ENCODE data around the gene ZWILCH. TPM values are rescaled to one million over a fixed set of nuclear protein-coding genes. Genes with fewer than 3 reads are reported as not detected.
"Not testable (repeated sequence)": the region's sequence is repeated elsewhere in the genome, so short reads cannot be mapped to it uniquely, and the experiment has no call there.

The ZWILCH gene
- total and polyA plus RNA-seq, 10 donors: 3.6 to 12.8 (median 6.4) TPM

DNA sequence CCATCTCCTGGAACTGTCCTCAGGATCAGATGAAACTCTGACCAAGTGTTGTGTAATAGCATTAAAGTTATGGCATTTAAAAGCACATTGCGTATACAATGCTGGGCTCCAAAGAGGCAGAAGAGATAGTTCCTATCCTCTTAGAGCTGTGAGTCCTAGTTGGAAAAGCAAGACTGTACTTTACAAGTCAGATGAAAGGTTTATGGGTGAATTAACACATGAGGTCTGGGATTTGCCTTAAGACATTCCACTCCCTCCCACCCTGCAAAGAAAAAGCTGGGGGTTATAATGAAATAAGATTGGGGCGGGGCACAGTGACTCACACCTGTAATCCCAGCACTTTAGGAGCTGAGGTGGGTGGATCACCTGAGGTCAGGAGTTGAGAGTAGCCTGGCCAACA lies 43.2 kb upstream of the ZWILCH start:
- peaks cover 0 to 50% (median 0%) of the 10 kb centered on the region in 6 donors for H3K36me3 ChIP-seq
- WGBS, 5 donors: 87 to 98% (median 96%) methylated on average over 2 of the region's 2 CpGs
- intact Hi-C loops (cut with DNase I; ENCODE audit: low total_unique reads): no loop called here
- TF ChIP-seq POLR2A (IDR thresholded peaks at IDR 0.05) (no peak), POLR2AphosphoS5 (IDR thresholded peaks at IDR 0.05) (no peak)
- TF ChIP-seq, protein P1, sequence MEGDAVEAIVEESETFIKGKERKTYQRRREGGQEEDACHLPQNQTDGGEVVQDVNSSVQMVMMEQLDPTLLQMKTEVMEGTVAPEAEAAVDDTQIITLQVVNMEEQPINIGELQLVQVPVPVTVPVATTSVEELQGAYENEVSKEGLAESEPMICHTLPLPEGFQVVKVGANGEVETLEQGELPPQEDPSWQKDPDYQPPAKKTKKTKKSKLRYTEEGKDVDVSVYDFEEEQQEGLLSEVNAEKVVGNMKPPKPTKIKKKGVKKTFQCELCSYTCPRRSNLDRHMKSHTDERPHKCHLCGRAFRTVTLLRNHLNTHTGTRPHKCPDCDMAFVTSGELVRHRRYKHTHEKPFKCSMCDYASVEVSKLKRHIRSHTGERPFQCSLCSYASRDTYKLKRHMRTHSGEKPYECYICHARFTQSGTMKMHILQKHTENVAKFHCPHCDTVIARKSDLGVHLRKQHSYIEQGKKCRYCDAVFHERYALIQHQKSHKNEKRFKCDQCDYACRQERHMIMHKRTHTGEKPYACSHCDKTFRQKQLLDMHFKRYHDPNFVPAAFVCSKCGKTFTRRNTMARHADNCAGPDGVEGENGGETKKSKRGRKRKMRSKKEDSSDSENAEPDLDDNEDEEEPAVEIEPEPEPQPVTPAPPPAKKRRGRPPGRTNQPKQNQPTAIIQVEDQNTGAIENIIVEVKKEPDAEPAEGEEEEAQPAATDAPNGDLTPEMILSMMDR (IDR thresholded peaks at IDR 0.05 in 8 of 11, conservative IDR thresholded peaks at IDR 0.05 in 3 of 11): no peak
- H3K27me3 ChIP-seq (replicated peaks in 1 of 7): no peaks in the 10 kb centered on the region
- no peaks in the 10 kb centered on the region for H3K9me3 ChIP-seq
- H3K4me1 ChIP-seq: no peaks in the 10 kb centered on the region
- no peak overlapping the region for H3K4me3 ChIP-seq
- no peak overlapping the region for H3K27ac ChIP-seq
- DNase-seq: no peak

GRCh38 chr15:66462627-66463026 lies 42.5 kb upstream of the ZWILCH start:
- DNase-seq: no peak
- Histone ChIP-seq H3K27ac (no peak overlapping the region), H3K27me3 (replicated peaks in 1 of 7) (no peaks in the 10 kb centered on the region), H3K4me3 (no peak overlapping the region), H3K9me3 (no peaks in the 10 kb centered on the region), H3K36me3 (peaks cover 0 to 58% (median 0%) of the 10 kb centered on the region in 6 donors), H3K4me1 (no peaks in the 10 kb centered on the region)
- intact Hi-C loops (cut with DNase I; ENCODE audit: low total_unique reads): no loop called here
- no peak for TF ChIP-seq POLR2AphosphoS5 (IDR thresholded peaks at IDR 0.05)
- TF ChIP-seq POLR2A (IDR thresholded peaks at IDR 0.05): no peak
- 84 to 96% (median 91%) methylated on average over 4 of the region's 4 CpGs for WGBS, 5 donors

DNA sequence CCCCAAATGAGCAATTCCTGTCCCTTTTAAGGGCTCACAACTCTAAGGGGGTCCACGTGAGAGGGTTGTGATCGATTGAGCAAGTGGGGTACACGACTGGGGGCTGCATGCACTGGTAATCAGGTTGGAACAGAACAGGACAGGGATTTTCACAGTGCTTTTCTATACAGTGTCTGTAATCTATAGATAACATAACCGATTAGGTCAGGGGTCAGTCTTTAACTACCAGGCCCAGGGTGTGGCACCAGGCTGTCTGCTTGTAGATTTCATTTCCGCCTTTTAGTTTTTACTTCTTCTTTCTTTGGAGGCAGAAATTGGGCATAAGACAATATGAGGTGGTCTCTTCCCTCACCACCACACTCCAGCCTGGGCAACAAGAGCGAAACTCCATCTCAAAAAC lies 39.8 kb upstream of the ZWILCH start:
- H3K4me1 ChIP-seq; intact Hi-C loops (cut with DNase I; ENCODE audit: low total_unique reads); H3K27ac ChIP-seq; H3K9me3 ChIP-seq; H3K4me3 ChIP-seq; H3K27me3 ChIP-seq (replicated peaks in 1 of 7); DNase-seq: not testable (repeated sequence)
- peaks cover 0 to 59% (median 0%) of the 10 kb centered on the region in 6 donors for H3K36me3 ChIP-seq
- WGBS, 5 donors: 91 to 94% (median 92%) methylated on average over 6 of the region's 6 CpGs

GRCh38 chr15:66467162-66468040 lies 37.7 kb upstream of the ZWILCH start:
- whole genome bisulfite sequencing, 5 donors: 94 to 98% (median 96%) methylated on average over 11 of the region's 11 CpGs
- not testable (repeated sequence) for DNase-seq, H3K27ac ChIP-seq

GRCh38 chr15:66470825-66471224 lies 34.3 kb upstream of the ZWILCH start:
- H3K9me3 ChIP-seq; DNase-seq; H3K27ac ChIP-seq; H3K4me3 ChIP-seq; intact Hi-C loops (cut with DNase I; ENCODE audit: low total_unique reads); H3K27me3 ChIP-seq (replicated peaks in 1 of 7): not testable (repeated sequence)
- Histone ChIP-seq H3K4me1 (peaks cover 0 to 24% (median 10%) of the 10 kb centered on the region in 6 donors), H3K36me3 (peaks cover 0 to 45% (median 0%) of the 10 kb centered on the region in 6 donors)
- 91 to 94% (median 94%) methylated on average over 4 of the region's 4 CpGs for WGBS, 5 donors

More at GRCh38 chr15:66467162-66468040, 37.7 kb upstream of the ZWILCH start:
- peaks cover 0 to 58% (median 0%) of the 10 kb centered on the region in 6 donors for H3K36me3 ChIP-seq
- H3K4me3 ChIP-seq; H3K9me3 ChIP-seq; H3K27me3 ChIP-seq (replicated peaks in 1 of 7); intact Hi-C loops (cut with DNase I; ENCODE audit: low total_unique reads): not testable (repeated sequence)
- H3K4me1 ChIP-seq: peaks cover 0 to 17% (median 10%) of the 10 kb centered on the region in 6 donors

DNA sequence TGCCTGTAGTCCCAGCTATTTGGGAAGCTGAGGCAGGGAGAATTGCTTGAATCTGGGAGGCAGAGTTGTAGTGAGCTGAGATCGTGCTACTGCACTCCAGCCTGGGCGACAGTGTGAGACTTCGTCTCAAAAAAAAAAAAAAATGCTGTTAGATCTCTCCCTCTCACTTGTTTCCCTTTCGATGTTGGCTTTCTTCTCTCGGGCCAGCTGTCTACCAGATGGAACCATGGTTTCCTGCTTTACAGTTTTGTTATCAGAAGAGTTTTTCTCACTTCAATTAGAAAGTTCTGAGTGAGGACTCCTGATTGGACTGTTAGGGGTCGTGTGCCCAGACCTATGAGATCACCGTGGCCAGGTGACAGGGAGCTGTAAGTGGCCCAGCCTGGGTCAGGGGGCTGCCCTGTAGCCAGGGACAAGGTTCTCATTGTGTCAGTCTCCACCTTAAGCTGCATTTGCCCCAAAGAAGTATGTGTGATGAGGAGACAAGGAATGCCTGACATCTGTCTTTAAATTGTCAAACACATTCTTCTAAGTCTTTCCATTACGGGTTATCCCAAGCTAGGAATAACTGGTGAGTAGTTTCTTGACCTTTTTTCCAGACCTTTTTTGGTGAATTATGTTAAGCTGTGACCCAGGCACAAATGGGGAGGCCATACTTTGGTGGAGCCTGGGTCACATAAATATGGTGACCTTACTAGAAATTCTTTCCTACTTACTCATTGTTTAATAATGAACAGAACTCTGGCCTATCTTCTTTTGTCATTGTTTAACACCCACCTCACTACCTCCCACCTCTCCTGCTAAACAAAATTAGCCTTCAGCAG lies 32.7 kb upstream of the ZWILCH start:
- Histone ChIP-seq H3K4me1 (peaks cover 0 to 24% (median 10%) of the 10 kb centered on the region in 6 donors), H3K27me3 (replicated peaks in 1 of 7) (no peaks in the 10 kb centered on the region), H3K4me3 (no peak overlapping the region), H3K9me3 (no peaks in the 10 kb centered on the region), H3K27ac (peak overlapping the region in 6 of 8 donors; percentile 29 to 56 (median 40)), H3K36me3 (peaks cover 0 to 43% (median 0%) of the 10 kb centered on the region in 6 donors)
- 31 to 50% (median 36%) methylated on average over 8 of the region's 8 CpGs for WGBS, 5 donors
- no peak for DNase-seq
- intact Hi-C loops (cut with DNase I; ENCODE audit: low total_unique reads): no loop called here
- TF ChIP-seq POLR2AphosphoS5 (IDR thresholded peaks at IDR 0.05) (no peak), POLR2A (IDR thresholded peaks at IDR 0.05) (no peak)
- TF ChIP-seq, protein P1 (IDR thresholded peaks at IDR 0.05 in 8 of 11, conservative IDR thresholded peaks at IDR 0.05 in 3 of 11): no peak
